Inferior parietal cortex (tissue), 1 donor: ENCODE measurements around the gene NAV2.

Experiments used
- DNase-seq: peaks from one replicate; pipeline ENCODE4 v3.0.0-alpha.2; 2016; ENCODE audit errors: extremely low spot score

The NAV2 gene

DNA sequence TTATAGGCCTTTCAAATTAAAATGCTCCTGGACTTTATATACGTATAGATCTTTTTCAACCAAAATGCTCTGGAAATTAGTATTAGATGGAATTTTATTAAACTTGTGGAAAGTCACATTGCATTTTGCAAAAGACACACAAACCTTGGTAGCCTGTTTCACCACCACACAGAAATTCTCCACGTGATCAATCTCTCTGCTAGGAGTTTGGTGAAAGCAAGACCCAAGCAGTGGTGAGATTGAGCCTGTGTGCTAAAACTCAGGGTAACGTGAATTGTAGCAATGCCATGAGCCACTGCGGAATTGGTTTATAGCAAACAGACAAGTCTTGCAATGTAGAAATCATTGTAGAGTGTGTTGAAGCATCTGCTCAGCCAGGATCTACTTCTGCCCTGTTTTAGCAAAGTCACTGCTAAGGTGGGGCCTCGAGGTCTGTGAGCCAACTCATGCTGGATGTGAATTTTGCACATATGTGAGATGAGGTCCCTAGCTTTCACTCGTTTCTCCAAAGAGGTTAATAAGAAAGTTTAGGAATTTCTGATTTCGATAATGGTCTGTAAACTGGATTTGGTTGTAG is 262.9 kb downstream of the NAV2 start:
- no peak for DNase-seq

DNA sequence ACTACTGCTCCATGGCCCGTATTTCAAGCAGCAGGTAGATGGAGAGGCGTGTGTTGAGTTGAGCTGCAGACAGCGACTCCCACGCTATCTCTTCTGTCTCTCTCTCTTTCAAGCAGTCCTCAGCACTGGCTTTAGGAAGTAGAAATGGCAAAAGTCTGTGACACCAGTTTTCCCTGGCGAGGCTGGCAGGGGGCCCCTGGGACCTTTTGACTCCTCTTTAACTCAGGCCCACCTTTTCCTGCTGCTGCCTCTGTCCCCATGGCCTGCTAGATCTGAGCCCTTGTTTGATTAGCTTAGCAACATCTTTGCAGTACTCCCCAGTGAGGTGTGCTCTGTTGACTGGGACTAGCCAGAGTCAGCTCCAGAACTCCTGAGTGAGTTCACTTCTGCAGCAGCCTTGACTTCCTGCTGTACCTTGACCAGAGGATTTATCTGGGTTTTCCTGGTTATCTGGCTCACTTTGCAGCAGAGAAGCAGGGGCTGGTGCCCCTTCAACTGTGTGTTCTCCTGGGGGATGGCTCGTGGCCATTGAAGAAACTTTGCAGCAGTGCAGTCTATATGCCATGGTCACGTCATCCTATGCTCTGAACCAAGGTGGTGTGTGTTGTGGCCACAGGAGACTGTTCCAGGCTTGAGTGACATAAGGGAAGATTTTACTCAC is 263.8 kb downstream of the NAV2 start:
- DNase-seq, result no peak

DNA sequence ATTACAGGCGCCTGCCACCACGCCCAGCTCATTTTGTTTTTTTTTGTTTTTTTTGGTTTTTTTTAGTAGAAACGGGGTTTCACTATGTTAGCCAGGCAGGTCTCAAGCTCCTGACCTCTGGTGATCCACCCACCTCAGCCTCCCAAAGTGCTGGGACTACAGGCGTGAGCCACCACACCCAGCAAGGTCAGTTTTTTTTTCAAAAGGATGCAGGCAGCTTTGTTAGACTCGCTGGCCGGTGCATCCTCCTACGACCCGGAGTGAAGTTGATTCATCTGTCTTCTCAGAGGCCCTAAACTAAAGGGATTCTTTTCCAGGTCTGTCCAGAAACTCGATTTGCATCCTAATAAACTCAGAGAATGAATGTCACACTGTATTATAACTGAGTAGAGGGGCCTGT is 265.3 kb downstream of the NAV2 start:
- no peak for DNase-seq

DNA sequence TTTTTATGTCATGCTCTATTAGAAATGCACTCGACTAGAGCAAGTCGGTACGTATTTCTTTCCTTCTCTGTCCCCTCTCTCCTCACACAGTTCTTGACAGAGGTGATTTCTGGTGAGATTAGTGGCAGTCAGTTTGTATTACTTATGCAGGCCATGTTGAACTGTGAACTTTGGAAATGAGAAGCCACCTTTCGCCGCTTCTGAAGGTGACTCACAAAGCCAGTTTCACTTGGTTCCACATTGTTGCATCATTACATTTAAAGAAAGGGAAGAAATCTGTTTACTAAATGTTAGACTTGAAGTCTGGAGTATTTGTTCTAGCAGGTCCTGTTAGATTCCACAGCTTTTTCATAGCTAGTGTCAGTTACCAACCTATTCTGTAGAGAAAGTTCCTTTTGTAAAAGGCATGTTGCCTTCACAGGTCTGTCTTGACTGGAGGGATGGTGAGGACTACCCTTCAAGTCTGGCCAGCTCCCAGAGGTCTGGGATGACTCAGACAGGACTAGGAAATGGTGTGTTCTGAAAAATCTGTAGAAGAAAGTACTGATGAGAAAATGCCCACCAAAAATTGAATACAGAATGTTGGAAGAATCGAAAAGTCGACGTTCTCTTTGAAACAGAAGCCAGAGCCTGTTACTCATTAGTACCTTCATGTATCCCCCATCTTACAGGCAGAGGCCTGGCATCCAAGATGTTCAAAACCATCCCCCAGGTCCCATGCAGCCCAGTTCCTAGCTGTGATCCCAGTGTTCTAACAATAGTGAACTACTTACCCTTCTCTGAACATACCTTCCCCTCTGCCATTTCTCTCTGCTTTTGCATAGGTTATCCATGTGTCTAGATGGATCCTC is 266.3 kb downstream of the NAV2 start:
- DNase-seq, result no peak

DNA sequence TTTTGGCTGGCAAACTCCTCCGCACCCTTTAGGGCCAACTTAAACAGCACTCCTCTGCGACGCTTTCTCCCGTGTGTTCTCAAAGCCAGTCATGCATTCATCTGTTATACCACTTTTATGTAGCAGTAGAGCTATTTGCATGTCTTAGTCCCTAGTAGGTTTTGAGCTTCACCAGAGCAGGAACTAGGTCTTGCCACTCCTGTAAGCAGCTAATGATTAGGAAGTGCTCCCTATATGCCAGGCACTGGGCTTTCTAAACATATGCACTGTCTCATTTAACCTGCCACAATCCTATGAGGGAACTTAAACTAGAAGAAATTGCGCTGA is 266.8 kb downstream of the NAV2 start:
- no peak for DNase-seq

GRCh38 chr11:19980388-19980787 is 267.8 kb downstream of the NAV2 start:
- DNase-seq, result no peak

GRCh38 chr11:19980957-19981669 is 268.5 kb downstream of the NAV2 start:
- DNase-seq, result no peak

- no peak for DNase-seq
Observed at GRCh38 chr11:19982774-19983495, 270.3 kb downstream of the NAV2 start.

DNA sequence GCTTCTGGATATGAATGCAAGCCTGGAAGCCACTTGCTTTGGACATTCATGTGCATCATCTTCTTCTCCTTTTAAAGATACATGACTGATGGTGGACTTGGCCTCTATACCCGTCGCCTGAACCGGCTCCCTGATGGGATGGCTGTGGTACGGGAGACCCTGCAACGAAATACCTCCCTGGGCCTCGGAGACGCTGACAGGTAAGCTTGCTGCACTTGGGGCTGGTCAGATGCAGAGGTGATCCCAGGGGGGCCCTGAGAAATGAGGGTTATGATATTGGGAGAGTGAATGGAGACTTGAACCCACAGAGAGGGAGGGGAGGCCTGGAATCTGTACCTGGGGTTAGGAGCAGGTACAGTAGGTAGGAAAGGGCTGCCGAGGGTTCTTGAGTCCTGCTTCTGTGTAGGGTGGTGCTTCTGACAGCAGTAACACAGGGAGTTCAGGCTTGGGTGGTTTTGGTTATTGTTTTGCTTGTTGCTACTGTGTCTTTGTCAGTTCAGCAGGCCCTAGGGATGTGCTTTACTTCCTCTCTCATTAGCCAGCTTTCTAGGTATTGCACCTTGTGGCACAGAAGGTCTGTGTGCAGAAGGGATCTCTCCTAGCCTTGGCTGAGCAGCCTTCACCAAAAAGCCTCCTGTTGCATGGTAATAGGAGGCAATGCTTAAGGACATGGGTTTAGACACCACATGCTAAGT is 271.6 kb downstream of the NAV2 start:
- no peak for DNase-seq

GRCh38 chr11:19985111-19985510 is 272.5 kb downstream of the NAV2 start:
- DNase-seq, result no peak

DNA sequence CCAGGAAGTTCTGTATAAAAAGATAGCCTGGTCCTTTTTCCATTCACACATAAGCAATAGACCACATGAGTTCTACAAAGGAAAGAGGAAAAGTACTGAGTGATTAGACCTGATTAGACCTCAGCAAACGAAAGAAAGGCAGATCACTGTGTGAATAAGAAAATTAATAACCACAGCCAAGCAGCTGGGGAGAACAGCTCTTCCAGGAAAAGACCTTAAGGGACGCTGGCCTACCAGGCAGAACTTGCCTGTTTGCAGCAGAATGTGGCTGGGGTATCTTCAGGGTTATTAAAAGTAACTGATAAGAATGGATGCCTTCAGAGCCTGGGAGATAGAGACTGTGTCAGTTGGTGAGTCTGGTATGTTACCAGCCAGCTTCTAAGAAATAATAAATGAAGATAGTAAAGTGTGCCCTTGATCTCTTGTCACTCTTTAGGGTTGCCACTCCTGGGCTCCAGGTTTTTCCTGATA is 274.7 kb downstream of the NAV2 start:
- DNase-seq, result no peak

GRCh38 chr11:19988598-19988997 is 276.0 kb downstream of the NAV2 start:
- DNase-seq, result no peak

DNA sequence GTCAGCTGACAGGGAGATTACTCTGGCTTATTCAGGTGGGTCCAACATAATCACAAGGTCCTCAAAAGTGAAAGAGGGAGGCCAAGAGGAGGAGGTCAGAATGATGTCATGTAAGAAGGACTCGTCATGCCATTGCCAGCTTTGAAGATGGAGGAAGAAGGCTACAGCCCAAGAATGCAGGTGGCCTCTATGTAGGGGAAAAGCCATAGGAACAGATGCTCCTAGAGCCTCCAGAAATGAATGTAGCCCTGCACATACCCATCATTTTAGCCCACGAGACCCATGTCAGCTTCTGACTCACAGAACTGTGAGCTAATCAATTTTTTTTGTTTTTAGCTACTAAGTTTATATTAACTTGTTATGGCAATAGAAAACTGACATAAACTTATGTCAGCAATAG is 276.6 kb downstream of the NAV2 start:
- no peak for DNase-seq

DNA sequence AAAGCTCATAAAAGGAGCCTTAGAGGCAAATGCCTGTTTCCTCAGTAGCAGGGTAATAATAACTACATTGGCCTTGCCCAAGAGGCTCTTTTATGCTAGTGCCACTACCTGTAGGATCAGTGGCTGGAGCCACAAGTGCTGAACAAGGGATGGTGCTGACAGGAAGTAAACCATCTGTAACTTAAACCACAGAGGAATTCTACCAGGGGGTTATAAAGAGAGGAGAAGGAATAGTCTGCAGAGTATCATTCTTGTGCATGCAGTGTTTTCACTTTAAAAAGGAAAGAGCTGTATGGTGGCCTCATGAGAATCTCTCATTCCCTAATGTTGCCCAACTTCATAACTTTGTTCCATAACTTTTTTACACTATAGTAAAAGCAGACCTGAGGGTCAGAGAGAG is 279.5 kb downstream of the NAV2 start:
- no peak for DNase-seq

GRCh38 chr11:19992998-19993397 is 280.4 kb downstream of the NAV2 start:
- DNase-seq, result no peak

- no peak for DNase-seq
Observed at GRCh38 chr11:19994672-19995071, 282.0 kb downstream of the NAV2 start.

DNA sequence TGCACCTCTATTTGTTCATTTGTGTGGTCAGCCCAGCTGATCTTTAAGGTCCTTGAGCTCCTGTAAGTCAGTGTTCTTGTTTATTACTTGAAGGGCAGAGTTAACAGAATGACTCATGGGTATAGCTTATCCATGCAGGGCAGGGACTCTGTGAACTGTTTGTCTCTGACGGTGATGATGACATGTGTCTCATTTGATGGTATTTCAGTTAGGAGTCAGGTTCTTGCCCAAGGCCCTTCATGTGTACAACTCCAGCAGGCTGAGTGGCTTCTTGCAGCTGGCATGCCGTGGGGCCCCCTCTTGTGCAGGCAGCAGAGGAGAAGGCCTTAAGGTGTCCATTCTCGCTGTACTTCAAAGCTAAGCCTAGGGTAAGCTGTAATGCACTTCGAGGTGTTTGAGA is 282.5 kb downstream of the NAV2 start:
- no peak for DNase-seq

GRCh38 chr11:19996571-19996970 is 283.9 kb downstream of the NAV2 start:
- no peak for DNase-seq

DNA sequence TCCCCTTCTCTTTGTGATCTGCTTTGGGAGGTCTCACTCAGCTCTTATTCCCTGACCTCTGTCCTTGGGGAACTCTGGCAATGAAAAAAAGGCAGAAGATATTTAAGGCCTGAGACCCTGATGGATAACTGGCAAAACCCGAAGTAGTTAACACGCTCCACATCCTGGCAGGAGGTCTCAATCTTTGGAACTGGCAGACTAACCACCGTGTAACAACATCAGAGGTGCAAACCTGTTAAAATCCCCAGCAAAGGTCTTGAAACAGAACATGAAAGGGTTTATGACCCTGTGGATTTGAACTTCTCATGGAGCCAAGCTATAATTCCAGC is 287.3 kb downstream of the NAV2 start:
- DNase-seq, result no peak

- no peak for DNase-seq
Observed at GRCh38 chr11:20000351-20001134, 287.9 kb downstream of the NAV2 start.
